K562 (cell line): ENCODE results near the gene ANKRD11. TPM values are rescaled to one million over a fixed set of nuclear protein-coding genes. Genes with fewer than 3 reads are reported as not detected.
A peak's percentile ranks its signal among the peaks of the same experiment; 100 is the strongest.

ENCODE experiments used
- FOXJ2 ChIP-seq: fragments of 200-800 bp; sonication (Bioruptor generic); IDR thresholded peaks from 2 replicates; pipeline ENCODE4 v1.6.1; 2016; ENCODE audit warnings: missing genetic modification characterization, missing compliant biosample characterization
- FOXK1 ChIP-seq: sonication (generic); formaldehyde crosslinking; IDR thresholded peaks from 2 replicates; pipeline ENCODE4 v1.8.0; 2022; ENCODE audit warnings: missing genetic modification reagents, mild to moderate bottlenecking, borderline replicate concordance
- KLF16 ChIP-seq: IDR thresholded peaks from 2 replicates; pipeline ENCODE4 v1.6.1; 2016; ENCODE audit warnings: antibody characterized with exemption
- NFIC ChIP-seq: fragments of 450-650 bp; IDR thresholded peaks from 2 replicates; pipeline ENCODE4 v1.6.1; 2017; ENCODE audit warnings: mild to moderate bottlenecking, inconsistent platforms
- PHF20 ChIP-seq: fragments of 450-650 bp; IDR thresholded peaks from 2 replicates; pipeline ENCODE4 v1.6.1; 2018; ENCODE audit not compliant: partially characterized antibody
- RFX1 ChIP-seq: fragments of 450-650 bp; IDR thresholded peaks from 2 replicates; pipeline ENCODE4 v1.6.1; 2016; ENCODE audit warnings: mild to moderate bottlenecking, moderate library complexity
- SAFB2 ChIP-seq: fragments of 200-400 bp; formaldehyde crosslinking; IDR thresholded peaks from 2 replicates; pipeline ENCODE4 v1.6.1; 2018; ENCODE audit warnings: borderline replicate concordance, low read length, low read depth, moderate library complexity; ENCODE audit not compliant: severe bottlenecking
- SAP30 ChIP-seq: fragments of 200-600 bp; sonication (generic); IDR thresholded peaks from 2 replicates; pipeline ENCODE4 v1.6.1; 2012; ENCODE audit warnings: borderline replicate concordance, low read depth, mild to moderate bottlenecking, moderate library complexity, low read length, control low read depth, inconsistent platforms; ENCODE audit not compliant: insufficient read depth, poor library complexity, severe bottlenecking
- TCFL5 ChIP-seq: fragments of 250-450 bp; sonication (Bioruptor Pico); conservative IDR thresholded peaks from 2 replicates; pipeline ENCODE4 v1.6.1; 2021; ENCODE audit warnings: mild to moderate bottlenecking, moderate library complexity, matching md5 sums
- YBX1 ChIP-seq: fragments of 450-650 bp; IDR thresholded peaks from 2 replicates; pipeline ENCODE4 v1.7.1; 2016; ENCODE audit warnings: mild to moderate bottlenecking
- ZFX ChIP-seq: sonication (generic); formaldehyde crosslinking; IDR thresholded peaks from 2 replicates; pipeline ENCODE4 v1.8.0; 2022; ENCODE audit warnings: mild to moderate bottlenecking, missing genetic modification reagents, moderate library complexity
- ZNF263 ChIP-seq: sonication (generic); formaldehyde crosslinking; IDR thresholded peaks from 2 replicates; pipeline ENCODE4 v1.8.0; 2022; ENCODE audit warnings: mild to moderate bottlenecking, missing genetic modification reagents, borderline replicate concordance
- ZNF444 ChIP-seq: fragments of 250-450 bp; sonication (Bioruptor Pico); IDR thresholded peaks from 2 replicates; pipeline ENCODE4 v1.4.0; 2020; ENCODE audit warnings: mild to moderate bottlenecking, moderate library complexity
- polyA plus RNA-seq, 8 experiments: library from polyadenylated mRNA; depleted of rRNA in 4 of 8; stranded (reverse) in 5 of 8; unstranded in 3 of 8; fragments of >200 nt; fragmentation: Nextera tagmentation in 2 of 8; fragmentation: Illumina TruSeq in 1 of 8; extraction: Ambion mirVana in 2 of 8; extraction: Trizol in 1 of 8; gene quantifications; 2 replicates each; pipeline versions ENCODE4 v1.2.1 to v1.2.3, GENCODE V29; 2011 to 2014; ENCODE audit warnings: inconsistent platforms in 1 of 8, missing spikeins in 1 of 8
- total RNA-seq, 7 experiments: library from RNA; depleted of rRNA in 6 of 7; stranded (reverse); fragments of >200 nt in 6 of 7; fragmentation: Illumina TruSeq in 2 of 7; extraction: Trizol in 2 of 7; gene quantifications; 2 replicates each; pipeline versions ENCODE4 v1.2.1 to v1.2.3, GENCODE V29; 2011 to 2021; ENCODE audit warnings: low replicate concordance in 1 of 7
- TF ChIP-seq, protein P1 (sequence below), 2 experiments: fragments of 450-650 bp in 1 of 2; IDR thresholded peaks; 2 replicates each; pipeline ENCODE4 v1.6.1; 2011 to 2017; ENCODE audit warnings: low read depth in 2 of 2, antibody characterized with exemption in 1 of 2, borderline replicate concordance in 1 of 2, low read length in 1 of 2, mild to moderate bottlenecking in 1 of 2, mixed read lengths in 1 of 2; ENCODE audit not compliant: control insufficient read depth in 1 of 2
- TF ChIP-seq, protein P2 (sequence below), 3 experiments: IDR thresholded peaks in 2 of 3; conservative IDR thresholded peaks in 1 of 3; 2 replicates each; pipeline ENCODE4 v1.5.1; 2011 to 2012; ENCODE audit warnings: low read length in 3 of 3, mild to moderate bottlenecking in 3 of 3, control low read depth in 2 of 3, improper control_type of control experiment in 1 of 3, inconsistent platforms in 1 of 3, low read depth in 1 of 3, mixed read lengths in 1 of 3, moderate library complexity in 1 of 3; ENCODE audit not compliant: insufficient read depth in 2 of 3
- TF ChIP-seq, protein P3 (sequence below): sonication (generic); formaldehyde crosslinking; IDR thresholded peaks from 2 replicates; pipeline ENCODE4 v1.8.1; 2023; ENCODE audit warnings: mild to moderate bottlenecking, missing genetic modification reagents
- TF ChIP-seq, protein P4 (sequence below): fragments of 450-650 bp; formaldehyde crosslinking; IDR thresholded peaks from 2 replicates; pipeline ENCODE4 v1.4.0; 2022; ENCODE audit warnings: mild to moderate bottlenecking, moderate library complexity

Gene ANKRD11
- total and polyA plus RNA-seq, 9 of the 15 experiments (the other 6 are each of a cell fraction or from before 2014, with no cell fraction given): 4.7 to 126 (median 31.7) TPM

DNA sequence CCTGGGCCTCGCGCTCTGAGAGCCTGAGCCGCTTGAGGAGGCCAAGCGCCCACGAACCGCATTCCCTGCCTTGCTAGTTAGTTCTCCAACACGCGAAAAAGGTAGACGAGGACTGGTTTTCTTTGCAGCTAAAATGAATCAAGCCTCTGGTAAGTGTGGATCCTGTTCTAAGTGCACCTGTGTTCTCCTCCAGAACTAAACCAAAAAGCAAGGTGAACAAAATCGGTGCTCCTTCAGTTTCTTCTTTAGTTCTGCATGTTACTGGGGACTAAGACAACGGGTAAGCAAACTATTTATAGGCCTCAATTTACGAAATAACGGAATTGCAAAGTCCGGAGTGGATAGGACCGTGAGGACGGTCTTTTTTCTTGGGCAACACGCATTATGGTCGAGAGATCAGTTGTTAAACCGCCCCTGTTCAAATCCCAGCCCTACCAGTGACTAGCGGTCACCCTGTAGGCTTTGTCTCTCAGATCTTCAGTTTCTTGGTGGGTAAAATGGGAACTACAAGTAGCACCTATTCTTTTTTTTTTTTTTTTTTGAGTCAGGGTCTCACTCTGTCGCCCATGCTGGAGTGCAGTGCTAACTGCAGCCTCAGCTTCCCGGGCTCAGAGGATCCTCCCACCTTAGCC is 993 bp upstream of the ANKRD11 start (continued):
- TF ChIP-seq, protein P1, sequence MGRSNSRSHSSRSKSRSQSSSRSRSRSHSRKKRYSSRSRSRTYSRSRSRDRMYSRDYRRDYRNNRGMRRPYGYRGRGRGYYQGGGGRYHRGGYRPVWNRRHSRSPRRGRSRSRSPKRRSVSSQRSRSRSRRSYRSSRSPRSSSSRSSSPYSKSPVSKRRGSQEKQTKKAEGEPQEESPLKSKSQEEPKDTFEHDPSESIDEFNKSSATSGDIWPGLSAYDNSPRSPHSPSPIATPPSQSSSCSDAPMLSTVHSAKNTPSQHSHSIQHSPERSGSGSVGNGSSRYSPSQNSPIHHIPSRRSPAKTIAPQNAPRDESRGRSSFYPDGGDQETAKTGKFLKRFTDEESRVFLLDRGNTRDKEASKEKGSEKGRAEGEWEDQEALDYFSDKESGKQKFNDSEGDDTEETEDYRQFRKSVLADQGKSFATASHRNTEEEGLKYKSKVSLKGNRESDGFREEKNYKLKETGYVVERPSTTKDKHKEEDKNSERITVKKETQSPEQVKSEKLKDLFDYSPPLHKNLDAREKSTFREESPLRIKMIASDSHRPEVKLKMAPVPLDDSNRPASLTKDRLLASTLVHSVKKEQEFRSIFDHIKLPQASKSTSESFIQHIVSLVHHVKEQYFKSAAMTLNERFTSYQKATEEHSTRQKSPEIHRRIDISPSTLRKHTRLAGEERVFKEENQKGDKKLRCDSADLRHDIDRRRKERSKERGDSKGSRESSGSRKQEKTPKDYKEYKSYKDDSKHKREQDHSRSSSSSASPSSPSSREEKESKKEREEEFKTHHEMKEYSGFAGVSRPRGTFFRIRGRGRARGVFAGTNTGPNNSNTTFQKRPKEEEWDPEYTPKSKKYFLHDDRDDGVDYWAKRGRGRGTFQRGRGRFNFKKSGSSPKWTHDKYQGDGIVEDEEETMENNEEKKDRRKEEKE (IDR thresholded peaks at IDR 0.05; ENCODE audit: borderline replicate concordance in 1 of 2, control insufficient read depth in 1 of 2, low read depth in 2 of 2, low read length in 1 of 2): no peak
- no peak for TF ChIP-seq SAP30
- TF ChIP-seq ZFX: peak; percentile 23
- no peak for TF ChIP-seq ZNF444 (CRISPR knock-in tag)
- 0 out of 2 replicates have a peak, but pooled peaks have one; percentile 2 for TF ChIP-seq NFIC
- TF ChIP-seq, protein P2, sequence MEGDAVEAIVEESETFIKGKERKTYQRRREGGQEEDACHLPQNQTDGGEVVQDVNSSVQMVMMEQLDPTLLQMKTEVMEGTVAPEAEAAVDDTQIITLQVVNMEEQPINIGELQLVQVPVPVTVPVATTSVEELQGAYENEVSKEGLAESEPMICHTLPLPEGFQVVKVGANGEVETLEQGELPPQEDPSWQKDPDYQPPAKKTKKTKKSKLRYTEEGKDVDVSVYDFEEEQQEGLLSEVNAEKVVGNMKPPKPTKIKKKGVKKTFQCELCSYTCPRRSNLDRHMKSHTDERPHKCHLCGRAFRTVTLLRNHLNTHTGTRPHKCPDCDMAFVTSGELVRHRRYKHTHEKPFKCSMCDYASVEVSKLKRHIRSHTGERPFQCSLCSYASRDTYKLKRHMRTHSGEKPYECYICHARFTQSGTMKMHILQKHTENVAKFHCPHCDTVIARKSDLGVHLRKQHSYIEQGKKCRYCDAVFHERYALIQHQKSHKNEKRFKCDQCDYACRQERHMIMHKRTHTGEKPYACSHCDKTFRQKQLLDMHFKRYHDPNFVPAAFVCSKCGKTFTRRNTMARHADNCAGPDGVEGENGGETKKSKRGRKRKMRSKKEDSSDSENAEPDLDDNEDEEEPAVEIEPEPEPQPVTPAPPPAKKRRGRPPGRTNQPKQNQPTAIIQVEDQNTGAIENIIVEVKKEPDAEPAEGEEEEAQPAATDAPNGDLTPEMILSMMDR (IDR thresholded peaks at IDR 0.05 in 2 of 3, conservative IDR thresholded peaks at IDR 0.05 in 1 of 3; ENCODE audit: insufficient read depth in 2 of 3, low read depth in 1 of 3, low read length in 3 of 3): 0 out of 6 replicates have a peak, but pooled peaks of 1 of the 3 experiments have one; percentile 31
- TF ChIP-seq TCFL5 (CRISPR knock-in tag): no peak
- no peak for TF ChIP-seq YBX1
- TF ChIP-seq, protein P3, sequence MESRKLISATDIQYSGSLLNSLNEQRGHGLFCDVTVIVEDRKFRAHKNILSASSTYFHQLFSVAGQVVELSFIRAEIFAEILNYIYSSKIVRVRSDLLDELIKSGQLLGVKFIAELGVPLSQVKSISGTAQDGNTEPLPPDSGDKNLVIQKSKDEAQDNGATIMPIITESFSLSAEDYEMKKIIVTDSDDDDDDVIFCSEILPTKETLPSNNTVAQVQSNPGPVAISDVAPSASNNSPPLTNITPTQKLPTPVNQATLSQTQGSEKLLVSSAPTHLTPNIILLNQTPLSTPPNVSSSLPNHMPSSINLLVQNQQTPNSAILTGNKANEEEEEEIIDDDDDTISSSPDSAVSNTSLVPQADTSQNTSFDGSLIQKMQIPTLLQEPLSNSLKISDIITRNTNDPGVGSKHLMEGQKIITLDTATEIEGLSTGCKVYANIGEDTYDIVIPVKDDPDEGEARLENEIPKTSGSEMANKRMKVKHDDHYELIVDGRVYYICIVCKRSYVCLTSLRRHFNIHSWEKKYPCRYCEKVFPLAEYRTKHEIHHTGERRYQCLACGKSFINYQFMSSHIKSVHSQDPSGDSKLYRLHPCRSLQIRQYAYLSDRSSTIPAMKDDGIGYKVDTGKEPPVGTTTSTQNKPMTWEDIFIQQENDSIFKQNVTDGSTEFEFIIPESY: 0 out of 2 replicates have a peak, but pooled peaks have one; percentile 7
- TF ChIP-seq KLF16: no peak
- TF ChIP-seq FOXK1 (CRISPR knock-in tag): 0 out of 2 replicates have a peak, but pooled peaks have one; percentile 41
- TF ChIP-seq RFX1: no peak
- no peak for TF ChIP-seq SAFB2
- no peak for TF ChIP-seq PHF20
- TF ChIP-seq, protein P4, sequence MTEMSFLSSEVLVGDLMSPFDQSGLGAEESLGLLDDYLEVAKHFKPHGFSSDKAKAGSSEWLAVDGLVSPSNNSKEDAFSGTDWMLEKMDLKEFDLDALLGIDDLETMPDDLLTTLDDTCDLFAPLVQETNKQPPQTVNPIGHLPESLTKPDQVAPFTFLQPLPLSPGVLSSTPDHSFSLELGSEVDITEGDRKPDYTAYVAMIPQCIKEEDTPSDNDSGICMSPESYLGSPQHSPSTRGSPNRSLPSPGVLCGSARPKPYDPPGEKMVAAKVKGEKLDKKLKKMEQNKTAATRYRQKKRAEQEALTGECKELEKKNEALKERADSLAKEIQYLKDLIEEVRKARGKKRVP: no peak
- TF ChIP-seq ZNF263 (CRISPR knock-in tag): 0 out of 2 replicates have a peak, but pooled peaks have one; percentile 42
- TF ChIP-seq FOXJ2 (tag): no peak
